HG03354 (cell line): ENCODE measurements around the gene SURF1.
"Not testable (repeated sequence)": the region's sequence is repeated elsewhere in the genome, so short reads cannot be mapped to it uniquely, and the experiment has no call there.

ENCODE experiments used
- ATAC-seq: cut with Tn5 transposase; IDR thresholded peaks from one replicate; pipeline ENCODE4 v1.9.1; 2021; ENCODE audit warnings: mild to moderate bottlenecking; ENCODE audit not compliant: unreplicated experiment, poor library complexity, severe bottlenecking

Gene SURF1

DNA sequence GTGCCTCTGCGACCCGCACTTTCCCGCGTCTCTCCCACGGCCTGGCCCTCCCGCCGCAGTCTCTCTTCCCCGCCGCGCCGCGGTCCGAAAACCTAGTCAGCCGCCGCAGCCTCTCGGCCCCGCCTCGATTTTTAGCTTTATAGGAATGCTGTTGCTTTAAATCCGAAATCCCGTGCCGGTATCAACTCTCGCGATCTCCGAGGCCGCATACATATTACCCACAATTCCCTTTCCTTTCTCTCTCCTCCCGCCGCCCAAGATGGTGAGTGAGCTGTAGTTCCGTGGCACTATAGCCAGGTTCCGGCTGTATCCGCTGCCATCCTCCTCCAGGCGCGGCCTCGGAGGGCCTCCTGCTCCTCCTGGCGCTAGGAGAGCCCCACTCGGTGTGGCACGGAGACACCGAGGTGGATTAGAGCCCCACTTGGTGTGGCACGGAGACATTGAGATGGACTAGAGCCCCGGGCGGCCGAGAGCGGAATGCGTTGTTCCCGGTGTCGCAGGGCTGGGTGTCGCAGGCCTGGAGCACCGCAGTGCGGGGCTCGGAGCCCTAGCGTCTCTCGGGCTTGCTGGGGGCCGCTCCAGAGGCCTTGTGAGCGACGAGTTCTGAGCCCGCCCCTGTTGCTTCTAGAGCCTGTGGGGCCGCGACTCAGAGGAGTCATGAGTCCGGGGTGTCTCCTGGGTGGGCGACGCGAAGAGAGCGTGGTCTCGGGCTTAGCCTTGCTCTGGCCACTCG, 8.1 kb downstream of the SURF1 start, which contains the start of the genes MED22 and RPL7A:
MED22 (minus strand) TSS at position 147 of the 733 bp plus-strand sequence. CDS start 1,469 bp downstream, outside the sequence.
RPL7A (plus strand) TSS at position 234 of the 733 bp plus-strand sequence; CDS start at position 260, 26 bp downstream.
- ATAC-seq: peak; percentile 84

- ATAC-seq: peak; percentile 36
Measured at GRCh38 chr9:133347515-133347984, 8.7 kb downstream of the SURF1 start.

- ATAC-seq: no peak
Measured at GRCh38 chr9:133346021-133346785, 10.1 kb downstream of the SURF1 start.

GRCh38 chr9:133345596-133345995, 10.7 kb downstream of the SURF1 start:
- no peak for ATAC-seq

DNA sequence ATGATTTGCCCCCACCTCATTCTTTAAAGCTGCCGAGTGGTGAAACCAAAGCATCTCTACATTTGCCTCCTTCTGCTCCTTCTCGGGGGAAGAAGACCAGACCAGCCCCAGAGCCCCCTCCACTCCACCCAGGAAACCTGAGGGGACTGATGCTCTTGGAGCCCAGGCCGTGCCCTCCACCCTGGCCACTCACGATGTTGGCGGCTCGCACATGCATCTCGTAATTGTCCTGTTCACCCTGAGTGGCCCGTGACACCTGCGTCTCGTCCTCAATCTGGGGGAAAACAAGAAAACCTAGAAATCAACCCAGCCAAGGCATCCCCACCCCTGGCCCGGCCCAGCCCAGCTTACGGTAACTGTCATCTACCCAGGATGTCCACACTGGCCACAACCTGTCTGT, 11.3 kb downstream of the SURF1 start:
- no peak for ATAC-seq

- no peak for ATAC-seq
Measured at GRCh38 chr9:133344071-133344470, 12.2 kb downstream of the SURF1 start.

DNA sequence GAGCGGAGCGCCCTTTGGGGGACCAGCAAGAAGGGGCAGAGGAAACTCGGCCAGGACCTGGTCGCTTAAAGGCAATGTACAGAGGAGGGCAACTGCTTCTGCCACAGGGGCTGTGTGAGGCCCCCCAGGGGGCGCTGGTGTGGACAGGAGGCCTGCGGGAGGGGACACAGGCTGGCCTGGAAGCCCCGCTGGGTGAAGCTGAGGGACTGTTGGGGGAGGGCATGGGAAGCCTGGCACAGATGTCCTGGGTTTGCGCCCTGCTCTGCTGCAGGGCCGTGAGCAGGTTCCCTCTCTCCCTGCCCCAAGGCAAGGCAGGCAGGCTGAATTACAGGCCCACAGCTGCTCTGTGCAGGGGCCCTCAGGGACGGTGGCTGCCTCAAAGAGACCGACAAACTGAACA, 13.7 kb downstream of the SURF1 start:
- no peak for ATAC-seq

- no peak for ATAC-seq
Measured at GRCh38 chr9:133342069-133342406, 14.2 kb downstream of the SURF1 start.

- ATAC-seq: no peak
Measured at GRCh38 chr9:133341369-133342068, 14.8 kb downstream of the SURF1 start.

GRCh38 chr9:133340916-133341315, 15.4 kb downstream of the SURF1 start:
- no peak for ATAC-seq

- ATAC-seq: no peak
Measured at GRCh38 chr9:133340256-133340655, 16.0 kb downstream of the SURF1 start.

DNA sequence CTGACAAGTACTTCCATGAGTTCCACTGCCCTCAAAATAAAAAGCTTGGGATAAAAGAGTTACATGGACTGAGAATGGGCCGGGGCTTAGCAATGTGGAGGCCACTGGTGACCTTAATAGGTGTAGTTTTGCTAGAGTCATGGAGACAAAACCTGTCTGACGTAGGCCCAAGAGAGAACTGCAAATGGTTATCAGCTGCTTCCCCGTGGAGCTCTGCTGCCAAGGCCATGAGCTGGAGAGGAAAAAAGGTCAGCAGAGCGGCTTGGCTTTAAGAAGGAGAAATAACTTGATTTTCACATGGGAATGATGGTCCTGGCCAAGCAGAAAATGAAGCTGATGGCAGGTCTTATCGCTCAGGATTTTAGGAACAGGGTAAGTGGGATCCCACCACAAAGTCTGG, 16.6 kb downstream of the SURF1 start:
- no peak for ATAC-seq

DNA sequence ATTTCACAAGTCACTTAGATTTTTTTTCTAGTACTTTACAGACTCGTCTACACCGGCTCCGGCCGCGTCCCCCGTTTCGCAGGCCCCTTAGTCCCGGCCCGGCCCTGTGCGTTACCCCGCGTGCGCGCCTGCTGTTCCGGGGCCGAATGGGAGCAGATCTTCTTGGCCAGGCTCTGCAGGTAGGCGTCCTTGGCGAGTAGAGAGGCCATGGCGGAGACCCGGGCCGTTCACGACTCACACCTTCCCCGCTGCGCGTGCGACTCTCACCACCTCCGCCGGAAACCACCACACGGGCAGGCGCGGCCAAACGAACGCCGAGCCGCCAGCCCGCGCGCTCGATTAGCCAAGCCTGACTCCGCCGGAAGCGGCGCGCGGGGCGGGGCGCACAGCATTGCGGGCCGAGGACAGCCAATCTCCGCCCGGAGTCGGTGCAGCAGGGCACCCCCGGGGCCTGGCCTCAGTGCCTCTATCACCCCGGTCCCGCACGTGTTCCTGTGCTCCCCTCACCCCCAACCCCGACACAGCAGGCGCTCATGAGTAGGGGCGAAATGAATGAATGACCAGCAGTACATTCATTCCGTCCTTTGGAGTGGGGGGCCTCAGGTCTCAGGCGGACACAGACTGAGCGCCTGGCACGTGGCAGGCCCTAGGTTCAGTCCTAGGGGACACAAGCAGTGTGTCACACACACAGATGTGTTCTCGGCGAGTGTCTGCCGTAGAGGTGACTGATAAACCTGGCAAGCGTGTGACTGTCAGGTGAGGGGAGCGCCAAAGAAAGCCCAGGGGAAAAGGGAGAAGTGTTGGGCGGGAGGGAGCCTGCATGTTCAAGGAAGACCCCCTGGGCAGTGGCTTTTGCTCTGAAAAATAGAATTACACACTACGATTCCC, 20.1 kb downstream of the SURF1 start, which contains the start of gene SURF6:
SURF6 (minus strand) TSS at position 265 of the 888 bp plus-strand sequence; CDS start at position 209, 56 bp downstream.
- ATAC-seq: peak; percentile 87

- ATAC-seq: not testable (repeated sequence)
Measured at GRCh38 chr9:133334888-133335287, 21.4 kb downstream of the SURF1 start.

DNA sequence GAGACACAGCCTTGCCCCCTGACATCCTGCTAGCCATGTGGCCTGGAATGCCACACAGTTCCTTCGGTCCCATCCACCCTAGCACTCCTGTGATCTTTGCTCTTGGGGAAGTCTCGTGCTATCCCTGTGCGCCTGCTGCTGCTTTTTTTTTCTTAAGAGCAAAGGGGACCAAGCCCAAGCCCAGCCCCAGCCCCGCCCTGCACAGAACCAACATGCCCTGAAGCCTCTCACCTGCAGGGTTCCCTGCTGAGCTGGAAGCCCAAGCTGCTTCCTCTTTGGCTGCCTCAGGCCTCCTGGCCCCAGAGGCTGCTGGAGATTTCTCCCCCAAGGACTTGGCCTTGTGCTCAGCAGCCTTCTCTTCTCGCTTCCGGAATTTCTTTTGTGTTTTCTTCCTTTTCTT, 22.1 kb downstream of the SURF1 start:
- ATAC-seq: no peak

- ATAC-seq: no peak
Measured at GRCh38 chr9:133333566-133333965, 22.7 kb downstream of the SURF1 start.

- no peak for ATAC-seq
Measured at GRCh38 chr9:133333011-133333410, 23.3 kb downstream of the SURF1 start.

- ATAC-seq: no peak
Measured at GRCh38 chr9:133332381-133332730, 23.9 kb downstream of the SURF1 start.

DNA sequence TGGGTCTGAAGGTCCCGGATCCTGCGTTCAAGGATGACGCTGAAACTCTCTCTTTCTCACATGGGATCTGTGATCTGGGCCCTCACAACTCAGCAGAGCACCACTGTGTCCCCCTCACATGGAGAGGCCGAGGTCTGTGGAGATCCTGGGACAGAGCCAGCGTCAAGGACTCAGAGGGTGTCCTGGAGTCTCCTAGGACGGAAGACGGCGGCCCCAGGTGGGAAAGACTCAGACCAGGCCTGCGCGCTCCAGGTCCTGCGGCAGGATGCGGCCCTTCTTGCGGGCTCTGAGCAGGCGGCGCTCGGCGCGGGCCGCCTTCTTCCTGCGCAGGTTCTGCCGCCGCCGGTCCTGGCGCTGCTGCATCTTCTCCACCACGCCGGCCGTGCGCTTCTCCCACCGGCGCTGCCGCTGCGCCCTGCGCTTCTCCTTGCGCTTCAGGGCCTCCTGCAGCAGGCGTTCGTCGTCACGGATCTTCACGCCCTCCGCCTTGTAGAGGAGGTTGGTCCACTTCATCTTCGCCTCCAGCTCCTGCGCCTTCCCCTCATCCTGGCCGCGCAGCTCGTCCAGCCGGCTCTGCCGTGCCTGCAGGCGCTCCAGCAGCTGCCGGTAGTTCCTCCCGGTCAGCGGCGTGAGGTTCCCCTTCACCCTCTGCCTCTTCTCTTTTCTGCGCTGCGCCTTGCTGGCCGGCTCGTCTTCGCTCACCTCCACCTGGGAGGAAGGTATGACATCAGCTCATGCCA, 24.5 kb downstream of the SURF1 start:
- ATAC-seq: no peak
